ENCODE data around the gene FTO. TPM values are rescaled to one million over a fixed set of nuclear protein-coding genes. Genes with fewer than 3 reads are reported as not detected.

FTO gene
- total RNA-seq, 1 experiment from 2014 or later, result 73.6 TPM

DNA sequence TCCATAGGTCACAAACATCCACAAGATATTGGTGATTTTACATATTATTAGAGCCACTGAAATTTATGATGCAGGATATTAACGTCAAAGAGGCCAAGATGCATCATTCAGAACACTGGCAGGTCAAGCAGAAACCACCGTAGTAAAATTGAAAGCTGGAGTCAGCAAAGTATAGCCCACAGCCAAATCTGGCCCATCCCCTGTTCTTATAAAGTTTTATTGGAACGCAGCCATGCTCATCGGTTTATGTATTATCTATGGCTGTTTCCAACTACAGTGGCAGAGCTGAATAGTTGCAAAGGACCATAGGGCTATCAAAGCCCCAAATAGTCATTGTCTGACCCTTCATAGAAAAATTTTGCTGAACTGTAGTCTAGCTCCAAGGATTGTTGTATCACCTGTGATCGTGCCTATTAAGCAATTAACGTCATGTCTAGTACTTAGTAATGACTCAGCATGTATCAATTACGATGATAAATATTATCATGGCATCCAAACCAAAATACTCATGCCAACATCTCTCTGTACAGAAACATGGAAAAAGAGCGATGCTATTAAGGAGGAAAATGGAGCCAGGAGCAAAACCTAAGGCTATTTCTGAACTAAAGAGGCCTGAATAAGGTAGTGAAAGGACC is 417.0 kb downstream of the FTO start:
- no peak for DNase-seq (ENCODE audit: low spot score)

DNA sequence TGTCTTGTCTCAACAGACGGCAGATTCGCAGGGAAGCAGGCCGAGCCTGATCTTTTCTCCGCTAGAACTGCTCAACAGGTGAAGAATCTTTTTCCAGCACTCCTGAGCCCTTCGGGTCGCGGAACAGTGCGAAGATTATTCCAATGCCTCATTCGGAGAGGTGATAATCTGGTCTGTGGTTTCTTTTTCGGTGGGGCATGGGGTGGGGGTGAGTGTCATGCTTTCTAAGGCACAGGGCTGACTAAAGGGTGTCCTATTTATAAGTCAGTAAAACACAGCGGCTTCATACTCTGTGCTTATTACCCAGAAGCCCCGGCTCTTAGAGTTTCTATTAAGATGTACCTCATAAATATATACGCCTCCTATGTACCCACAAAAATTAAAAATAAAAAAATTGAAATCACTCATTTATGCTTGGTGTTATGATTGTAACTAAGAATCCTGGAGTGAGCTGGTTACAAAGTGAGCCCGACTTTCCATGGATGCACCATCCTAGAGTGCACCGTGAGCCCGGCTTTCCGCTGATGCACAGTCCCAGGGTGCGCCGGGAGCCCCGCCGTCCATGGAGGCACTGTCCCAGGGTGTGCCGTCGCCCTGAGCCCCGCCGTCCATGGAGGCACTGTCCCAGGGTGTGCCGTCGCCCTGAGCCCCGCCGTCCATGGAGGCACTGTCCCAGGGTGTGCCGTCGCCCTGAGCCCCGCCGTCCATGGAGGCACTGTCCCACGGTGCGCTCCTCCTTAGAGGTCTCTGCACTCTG is 417.8 kb downstream of the FTO start:
- no peak for DNase-seq (ENCODE audit: low spot score)

DNA sequence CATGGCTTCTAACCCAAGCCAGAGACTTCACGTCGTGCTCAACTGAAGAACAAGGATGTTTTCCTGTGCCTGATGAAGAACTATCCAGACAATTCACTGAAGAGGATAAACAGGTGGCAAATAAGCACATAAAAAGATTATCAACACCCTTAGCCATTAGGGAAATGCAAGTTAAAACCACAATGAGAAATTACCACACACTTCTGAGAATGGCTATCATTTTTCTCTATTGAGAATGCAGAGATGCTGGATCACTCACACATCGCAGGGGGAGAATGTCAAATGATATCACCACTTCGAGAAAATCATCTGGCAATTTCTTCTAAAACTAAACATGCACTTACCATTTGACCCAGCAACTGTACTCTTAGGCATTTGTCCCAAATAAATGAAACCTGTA is 419.8 kb downstream of the FTO start:
- no peak for DNase-seq (ENCODE audit: low spot score)

DNA sequence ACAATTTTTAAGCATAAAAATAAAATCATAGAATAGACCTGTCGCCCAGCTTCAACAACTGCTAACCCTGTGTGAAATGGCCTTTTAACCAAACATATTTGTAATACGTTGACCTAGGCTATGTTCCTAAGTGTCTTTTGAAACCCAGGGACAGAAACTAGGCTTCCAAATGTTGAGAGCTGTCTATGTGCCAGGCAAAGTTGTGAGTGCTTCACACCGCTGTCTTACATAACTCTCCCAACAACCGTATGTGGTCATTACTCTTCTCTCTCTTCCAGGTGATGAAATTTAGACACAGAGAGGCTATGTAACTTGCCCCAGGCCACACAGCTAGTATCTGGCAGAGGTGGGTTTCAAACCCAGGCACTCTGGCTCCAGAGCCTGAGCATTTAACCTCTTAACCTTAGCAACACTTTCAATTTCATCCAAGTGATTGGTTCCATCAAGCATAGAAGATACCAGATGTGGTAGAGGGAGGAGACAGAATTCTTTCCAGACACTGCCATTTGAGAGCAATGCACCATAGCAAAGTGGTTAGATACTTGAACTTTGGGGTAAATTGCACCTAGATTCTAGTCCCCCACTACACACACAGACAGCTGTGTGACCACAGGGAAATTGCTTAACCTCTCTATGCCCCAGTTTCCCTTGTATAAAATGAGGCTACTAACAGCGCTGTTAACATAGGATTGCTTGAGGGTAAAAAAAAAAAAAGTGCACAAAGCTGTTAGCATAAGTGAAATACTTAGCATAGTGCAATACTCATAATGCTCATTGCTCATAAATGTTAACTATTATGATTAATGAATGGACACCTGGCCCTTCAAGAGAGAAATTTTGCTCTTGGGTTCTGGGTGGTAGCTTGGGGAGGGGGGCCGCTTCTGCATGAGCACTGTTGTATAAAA is 422.0 kb downstream of the FTO start:
- no peak for DNase-seq (ENCODE audit: low spot score)

DNA sequence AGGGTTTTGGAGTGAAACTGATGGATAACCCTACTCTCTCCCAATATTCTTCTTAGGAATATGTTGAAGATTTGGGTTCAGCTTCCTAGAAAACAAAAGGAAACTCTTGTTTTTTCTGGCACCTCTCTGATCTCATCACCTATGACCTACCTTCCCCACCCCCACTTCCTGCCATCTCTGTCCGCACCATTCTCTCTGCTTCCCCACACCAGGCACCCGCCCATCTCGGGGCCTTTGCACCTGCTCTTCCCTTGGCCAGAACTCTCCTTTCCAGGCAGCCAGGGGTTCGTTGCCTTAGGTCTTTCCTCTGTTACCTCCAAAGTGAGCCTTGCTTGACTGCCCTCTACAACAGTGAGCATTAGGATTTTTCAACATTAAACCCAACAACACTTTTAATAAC is 423.0 kb downstream of the FTO start:
- no peak for DNase-seq (ENCODE audit: low spot score)

DNA sequence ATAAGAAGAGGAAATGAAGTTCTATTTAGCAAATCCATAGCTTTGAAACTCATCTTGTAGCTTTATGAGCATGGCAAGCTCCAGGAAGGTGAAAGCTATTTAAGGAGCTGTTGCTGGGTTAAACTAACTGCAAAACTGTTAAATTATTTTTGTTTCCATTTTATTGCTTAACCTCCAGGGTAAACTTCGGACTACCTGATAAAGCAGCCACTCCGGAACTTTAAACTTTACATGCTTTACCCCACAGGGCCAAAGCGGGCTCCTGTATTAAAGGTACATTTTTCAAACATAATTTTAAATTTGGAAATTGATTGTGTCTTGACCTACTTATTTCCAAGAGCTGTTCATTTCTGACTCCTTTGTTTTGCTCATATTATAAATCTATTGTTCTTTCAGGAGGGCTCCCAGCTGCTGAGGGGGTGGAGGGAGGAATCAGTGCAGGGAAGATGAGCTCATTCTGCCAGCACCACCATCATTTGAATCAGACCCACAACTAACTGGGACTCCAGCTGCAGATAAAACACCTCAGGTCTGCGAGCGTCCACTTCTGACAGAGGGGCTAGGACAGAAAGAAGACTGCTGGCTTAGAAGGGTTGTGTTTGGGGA is 424.8 kb downstream of the FTO start:
- no peak for DNase-seq (ENCODE audit: low spot score)

DNA sequence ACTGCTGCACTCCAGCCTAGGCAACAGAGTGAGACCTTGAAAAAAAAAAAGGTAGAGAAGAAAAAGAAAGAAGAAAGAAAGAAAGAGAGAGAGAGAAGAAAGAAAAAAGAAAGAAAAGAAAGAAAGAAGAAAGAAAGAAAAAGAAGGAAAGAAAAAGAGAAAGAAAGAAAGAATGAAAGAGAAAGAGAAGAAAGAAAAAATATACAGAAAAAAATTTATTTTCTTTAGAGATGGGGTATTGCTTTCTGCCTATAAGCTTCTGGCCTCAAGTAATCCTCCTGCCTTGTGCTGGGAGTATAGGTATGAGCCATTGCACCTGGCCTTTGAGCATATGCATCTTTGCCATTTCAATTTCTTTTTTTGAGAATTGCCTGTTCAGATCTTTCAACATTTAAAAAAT is 425.9 kb downstream of the FTO start:
- no peak for DNase-seq (ENCODE audit: low spot score)

DNA sequence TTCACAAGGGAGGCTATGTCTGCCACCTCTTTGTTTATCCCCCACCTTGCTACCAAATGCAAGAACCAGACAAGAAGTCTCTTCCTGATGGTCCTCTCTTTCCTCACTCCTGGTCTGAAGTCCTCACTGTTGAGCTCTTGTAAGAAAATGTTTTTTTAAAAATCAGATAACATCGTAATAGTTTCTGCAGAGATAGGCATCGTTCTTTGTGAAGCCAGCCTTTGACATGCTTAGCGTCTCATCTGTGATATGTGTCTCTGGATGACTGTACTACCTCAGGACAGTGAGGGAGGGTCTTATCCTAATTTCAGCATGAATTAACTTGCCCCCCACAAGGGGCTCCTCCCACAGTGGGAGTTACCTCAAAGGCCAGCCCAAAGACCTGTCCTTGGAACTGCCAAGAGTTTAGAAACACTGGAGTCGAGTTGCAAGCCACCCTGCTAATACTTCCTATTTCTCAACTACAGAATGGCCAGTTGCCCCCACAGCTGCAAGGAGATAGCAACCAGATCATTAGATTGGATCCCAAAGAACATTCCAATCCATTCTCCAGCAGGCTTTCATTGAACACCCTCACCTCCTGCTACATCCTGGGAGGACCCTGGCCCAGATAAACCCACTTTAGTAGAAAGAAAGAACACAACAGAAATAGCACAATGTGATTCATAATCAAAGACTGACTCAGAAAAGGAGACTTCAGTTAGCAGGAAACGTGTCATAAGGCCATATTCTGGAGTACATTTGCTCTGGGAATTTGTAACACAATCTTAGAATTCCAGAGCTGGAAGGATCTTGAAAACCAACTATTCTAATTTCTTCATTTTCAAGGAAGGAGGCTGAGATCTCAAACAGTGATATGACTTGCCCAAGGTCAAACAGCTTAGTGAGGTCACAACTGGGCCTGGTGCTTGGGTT is 431.7 kb downstream of the FTO start:
- DNase-seq (ENCODE audit: low spot score), result no peak

DNA sequence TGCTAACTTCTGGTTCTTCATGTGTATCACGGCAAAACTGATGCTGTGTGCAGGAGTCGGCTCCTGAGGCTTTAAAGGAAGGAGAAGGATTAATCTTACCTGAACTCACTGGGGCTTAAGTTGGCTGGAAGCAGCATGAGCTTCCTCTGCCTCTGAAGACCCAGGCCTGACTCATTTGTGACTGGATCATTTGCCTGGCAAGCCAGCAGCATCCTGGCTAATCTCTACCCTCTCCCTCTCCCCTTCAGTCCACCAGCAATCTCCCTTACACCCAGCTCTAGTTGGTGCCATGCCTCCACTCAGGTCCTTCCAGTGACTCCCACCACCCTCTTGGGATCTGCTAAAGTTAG is 432.3 kb downstream of the FTO start:
- no peak for DNase-seq (ENCODE audit: low spot score)

DNA sequence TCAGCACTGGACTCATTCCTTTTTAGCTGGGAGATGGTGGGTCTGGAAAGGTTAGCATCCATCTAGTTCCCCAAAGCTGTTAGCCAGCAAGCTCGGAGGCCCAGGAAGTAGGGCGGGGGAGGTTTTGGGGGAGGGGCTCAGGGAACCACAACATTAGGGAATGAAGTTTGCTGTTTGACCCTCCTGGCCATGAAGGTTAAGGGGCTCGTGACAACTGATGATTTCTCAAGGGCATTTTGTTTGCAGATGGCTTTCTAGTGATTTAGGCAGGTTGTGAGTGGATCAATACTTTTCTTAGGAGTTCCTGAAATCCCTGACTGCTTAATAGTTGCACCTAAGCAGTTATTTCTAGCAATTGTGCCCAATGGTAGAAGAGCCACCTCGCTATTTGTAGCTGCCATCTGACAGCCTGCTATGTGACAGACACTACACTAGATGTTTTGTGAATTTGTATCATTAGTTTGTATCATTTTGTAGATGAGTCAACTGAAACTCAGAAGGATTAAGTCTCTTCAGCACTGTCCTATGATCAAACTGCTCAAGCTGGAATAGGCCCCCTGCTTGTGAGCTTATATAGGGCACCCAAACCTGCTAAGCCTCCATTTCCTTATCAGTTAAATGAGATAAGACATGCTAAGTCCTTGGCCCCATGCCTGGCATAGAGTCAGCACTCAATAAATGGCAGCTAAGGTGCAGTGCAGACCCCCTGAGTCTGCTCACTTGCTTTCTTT is 436.3 kb downstream of the FTO start:
- DNase-seq (ENCODE audit: low spot score), result no peak

DNA sequence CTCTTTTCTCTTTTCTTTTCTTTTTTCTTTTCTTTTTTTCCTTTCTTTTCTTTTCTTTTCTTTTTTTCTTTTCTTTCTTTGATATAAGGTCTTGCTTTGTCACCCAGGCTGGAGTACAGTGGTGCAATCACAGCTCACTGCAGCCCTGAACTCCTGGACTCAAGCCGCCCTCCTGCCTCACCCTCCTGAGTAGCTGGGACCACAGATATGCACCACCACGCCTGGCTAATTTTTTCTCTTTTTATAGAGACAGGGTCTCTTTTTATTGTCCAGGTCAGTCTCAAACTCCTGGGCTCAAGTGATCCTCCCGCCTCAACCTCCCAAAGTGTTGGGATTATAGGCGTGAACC is 436.8 kb downstream of the FTO start:
- no peak for DNase-seq (ENCODE audit: low spot score)

DNA sequence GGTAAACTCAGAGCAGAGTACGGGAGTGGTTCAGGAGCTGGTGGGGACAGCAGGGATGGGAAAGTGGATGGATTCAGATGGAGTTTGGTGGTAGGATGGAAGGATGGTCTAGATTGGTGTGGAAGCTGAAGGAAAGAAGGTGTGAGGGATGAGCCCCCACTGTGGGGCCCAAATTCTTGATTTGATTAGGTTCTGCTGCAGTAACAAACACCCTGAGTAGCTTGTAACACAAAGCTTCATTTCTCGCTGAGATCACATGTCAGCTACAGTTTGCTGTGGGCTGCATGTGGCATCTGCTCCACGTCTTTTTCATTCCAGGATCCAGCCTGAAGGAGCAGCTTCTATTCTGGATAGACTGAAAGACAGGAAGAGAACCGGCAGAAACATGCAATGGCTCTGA is 438.8 kb downstream of the FTO start:
- DNase-seq (ENCODE audit: low spot score), result no peak

DNA sequence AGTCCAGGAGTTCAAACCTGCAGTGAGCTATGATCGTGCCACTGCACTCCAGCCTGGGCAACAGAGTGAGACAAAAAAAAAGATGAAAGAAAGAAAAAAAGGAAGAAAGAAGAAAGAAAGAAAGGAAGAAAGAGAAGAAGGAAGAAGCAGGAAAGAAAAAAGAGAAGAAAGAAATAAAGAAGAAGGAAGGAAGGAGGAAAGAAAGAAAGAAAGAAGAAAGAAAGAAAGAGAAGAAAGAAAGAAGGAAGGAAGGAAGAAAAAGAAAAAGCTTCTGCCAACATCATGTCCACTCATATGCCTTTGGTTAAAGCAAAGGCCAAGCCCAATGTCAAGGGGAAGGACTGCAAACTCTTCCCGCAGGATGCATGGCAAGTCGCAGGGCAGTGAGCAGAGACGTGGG is 439.5 kb downstream of the FTO start:
- DNase-seq (ENCODE audit: low spot score), result no peak

DNA sequence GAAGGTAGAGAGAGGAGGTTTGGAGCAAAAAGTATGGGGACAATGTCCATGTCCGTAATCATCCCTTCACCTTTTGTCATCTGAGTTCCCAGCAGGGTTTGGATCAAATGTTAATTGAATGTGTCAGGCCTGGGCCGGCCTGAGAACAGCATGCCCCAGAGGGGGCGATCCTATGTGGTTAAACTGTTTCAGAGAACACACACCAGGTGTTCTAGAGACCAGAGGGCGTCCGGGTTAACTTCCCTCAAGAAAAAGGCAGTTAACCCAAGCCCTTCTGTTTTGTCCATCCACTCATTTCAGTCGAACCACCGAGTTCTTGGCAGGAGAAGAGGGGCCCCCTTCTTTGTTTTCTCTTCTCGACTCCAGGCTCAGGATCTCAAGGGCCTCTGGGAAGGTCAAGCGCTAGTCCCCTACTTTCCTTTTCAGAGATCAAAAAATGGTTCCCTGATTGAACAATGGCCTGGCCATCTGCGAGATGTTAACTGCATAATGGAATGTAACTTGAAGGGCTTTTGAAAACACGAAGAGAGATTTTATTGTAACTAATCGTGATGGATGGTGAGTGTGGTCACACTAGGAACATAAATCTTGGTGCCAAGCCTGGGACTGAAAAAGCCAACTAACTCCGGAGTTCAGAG is 440.1 kb downstream of the FTO start:
- DNase-seq (ENCODE audit: low spot score), result no peak

DNA sequence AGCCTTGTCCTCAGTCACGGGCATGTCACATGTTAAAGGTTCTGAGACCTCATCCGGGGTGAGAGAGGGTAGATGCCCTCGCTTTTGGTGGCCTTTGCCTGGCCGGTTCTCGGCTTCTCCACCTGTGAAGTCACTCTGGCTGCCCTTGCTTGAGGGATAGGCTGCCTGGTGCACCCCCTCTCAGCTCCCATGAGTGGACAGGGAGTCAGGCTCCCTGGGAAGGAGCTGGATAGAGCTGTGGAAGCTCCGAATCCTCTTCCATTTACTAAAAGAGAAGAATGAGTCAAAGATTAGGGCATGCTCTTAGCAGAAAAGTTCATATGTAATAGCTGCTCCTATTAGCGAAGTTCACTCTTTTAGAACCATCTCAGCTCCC is 440.6 kb downstream of the FTO start:
- no peak for DNase-seq (ENCODE audit: low spot score)

DNA sequence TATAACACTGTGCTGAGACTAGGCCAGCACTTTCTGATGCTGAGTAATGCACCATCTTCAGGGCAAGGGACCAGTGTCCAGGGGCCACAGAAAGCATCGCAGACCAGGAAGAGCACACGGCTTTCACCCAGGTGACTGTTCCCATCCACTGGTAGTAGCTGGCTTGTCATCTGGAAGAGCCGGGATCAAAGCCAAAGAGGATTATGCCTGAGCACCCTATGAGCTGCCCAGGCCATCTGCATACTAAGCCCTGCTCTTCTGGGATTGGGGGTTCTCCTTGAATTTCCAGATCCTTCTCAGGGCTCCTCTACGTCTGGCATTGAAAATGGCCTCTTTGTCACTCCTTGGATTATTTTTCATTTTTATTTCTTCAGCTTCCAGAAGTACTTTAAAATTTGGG is 441.9 kb downstream of the FTO start:
- no peak for DNase-seq (ENCODE audit: low spot score)

DNA sequence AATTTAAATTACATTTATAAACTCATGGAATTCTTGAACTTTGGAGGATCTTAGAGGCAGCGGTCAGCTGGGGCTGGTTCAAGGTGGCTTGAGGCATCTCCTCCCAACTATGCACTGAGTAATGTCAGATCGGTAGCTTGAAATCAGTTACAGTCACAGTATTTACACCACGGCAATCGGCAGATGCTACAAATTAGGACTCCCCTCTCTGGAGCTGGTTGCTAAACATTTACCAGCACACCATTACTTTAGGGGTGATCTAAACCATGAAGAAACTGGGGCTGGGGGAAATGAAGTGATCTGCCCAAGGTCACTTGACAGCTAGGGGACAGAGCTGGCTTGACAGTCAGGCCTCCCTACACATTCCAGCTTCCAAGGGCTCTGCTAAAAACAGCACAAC is 445.0 kb downstream of the FTO start:
- DNase-seq (ENCODE audit: low spot score), result no peak

DNA sequence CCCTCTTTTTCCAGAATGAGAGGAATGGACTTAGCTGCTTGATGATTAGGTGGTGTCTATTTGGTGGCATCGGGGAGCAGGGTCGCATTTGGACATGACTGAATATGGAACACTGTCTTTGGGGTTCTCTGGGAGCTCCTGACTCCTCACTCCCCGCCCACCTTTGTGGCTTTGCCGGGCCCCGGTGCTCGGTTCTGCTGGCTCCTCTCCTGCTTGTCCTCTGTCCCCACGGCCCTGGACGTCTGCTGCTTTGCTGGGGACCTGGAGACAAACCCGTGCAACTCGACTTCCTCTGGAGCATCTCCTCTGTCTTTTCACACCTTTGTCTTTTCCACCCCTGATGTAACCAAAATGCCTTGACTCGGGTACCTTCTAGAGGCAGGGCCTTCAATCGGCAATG is 446.9 kb downstream of the FTO start:
- DNase-seq (ENCODE audit: low spot score), result no peak

DNA sequence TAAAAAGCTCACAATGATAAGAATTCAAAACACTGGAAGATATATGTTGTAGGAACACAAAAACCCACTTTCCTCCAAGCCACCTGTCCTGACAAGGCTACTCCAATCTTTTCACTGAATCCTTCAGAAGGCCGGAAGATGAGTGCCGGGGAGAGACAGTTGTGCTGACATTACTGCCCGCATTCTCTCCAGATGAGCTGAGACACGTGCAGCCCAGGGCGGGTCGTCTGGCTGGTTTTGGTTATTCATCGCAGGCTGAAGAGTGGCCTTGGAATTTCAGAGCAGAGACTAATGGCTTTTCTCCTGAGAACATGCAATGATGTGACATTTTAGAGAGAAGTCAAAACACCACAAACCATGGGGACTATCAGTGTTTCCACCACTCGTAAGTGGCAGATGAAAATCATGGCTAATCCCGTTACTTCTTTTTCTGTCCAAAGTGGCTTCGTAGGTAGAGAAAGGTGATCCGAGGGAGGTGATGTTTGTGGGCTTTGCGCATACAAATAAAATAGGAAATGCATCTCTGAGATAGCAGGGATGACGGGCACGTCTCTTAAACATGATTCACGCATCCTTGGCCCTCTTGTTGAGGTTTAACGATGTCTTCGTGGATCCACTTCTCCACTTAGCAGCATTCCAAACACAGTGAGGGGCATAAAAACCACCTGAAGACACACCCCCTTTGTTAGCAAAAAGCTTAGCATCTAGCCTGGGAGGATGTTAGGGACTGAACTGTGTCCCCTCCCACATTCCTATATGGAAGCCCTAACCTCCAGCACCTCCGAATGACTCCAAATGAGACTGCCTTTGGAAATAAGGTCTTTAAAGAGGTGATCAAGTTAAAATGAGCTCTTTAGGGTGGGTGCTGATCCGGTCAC is 448.6 kb downstream of the FTO start:
- no peak for DNase-seq (ENCODE audit: low spot score)

Data from H4 (cell line).